HCT116 (cell line): ENCODE data around the gene ATP8A2. TPM values are rescaled to one million over a fixed set of nuclear protein-coding genes. Genes with fewer than 3 reads are reported as not detected.

Source experiments
- ATAC-seq: fragments of 200-7000 bp; cut with Tn5 transposase; 2 replicates; pipeline ENCODE4 v1.9.1; 2020; ENCODE audit warnings: mild to moderate bottlenecking, moderate library complexity
- BruUV-seq: library from RNA; stranded (reverse); fragments of 400-500 nt; replicated peaks from 2 replicates; lab custom pipeline; 2021; lab: Mats Ljungman, UMichigan
- CTCF ChIA-PET: fragments of 300-600 bp; sonication (Branson Sonifier 250); formaldehyde crosslinking; loops from one replicate; lab custom pipeline; 2021; ENCODE audit warnings: antibody characterized with exemption; lab: Charles Lee
- POLR2A ChIA-PET: fragments of 300-600, 350-600 bp; sonication (Branson Sonifier 250); formaldehyde crosslinking; loops from one replicate; lab custom pipeline; 2021; ENCODE audit warnings: antibody characterized with exemption; lab: Charles Lee
- RAD21 ChIA-PET, 2 experiments: fragments of 300-600 bp; sonication (Branson Sonifier 250); formaldehyde crosslinking; loops; one replicate each; lab custom pipeline; 2023; ENCODE audit warnings: low total read pairs in 2 of 2; ENCODE audit not compliant: uncharacterized antibody in 2 of 2, unreplicated experiment in 2 of 2, low non-redundant PET in 1 of 2; lab: Charles Lee
- DNase-seq: peaks from one replicate; pipeline ENCODE4 v3.0.0-alpha.2; 2010; ENCODE audit warnings: low read depth, low spot score
- H2AFZ ChIP-seq: fragments of 200-600 bp; shearing (Covaris generic), sonication (generic); 2 replicates; pipeline ENCODE4 v1.6.1; 2017; ENCODE audit warnings: low read depth, mixed run types, mixed read lengths, antibody characterized with exemption, low read length; ENCODE audit not compliant: poor library complexity, severe bottlenecking
- H3K27ac ChIP-seq: 2 replicates; pipeline ENCODE4 v1.5.1; 2012; ENCODE audit warnings: low read depth, low read length
- H3K27me3 ChIP-seq: fragments of 200-600 bp; sonication (generic); 2 replicates; pipeline ENCODE4 v1.6.1; 2016; ENCODE audit warnings: mixed run types, low read length, mixed read lengths; ENCODE audit not compliant: insufficient read depth
- H3K36me3 ChIP-seq, 2 experiments: fragments of 200-500 bp in 1 of 2; fragments of 200-600 bp in 1 of 2; sonication (Bioruptor generic) in 1 of 2; sonication (generic) in 1 of 2; 2 replicates each; pipeline versions ENCODE4 v1.5.1 to v1.6.1; 2014 to 2016; ENCODE audit warnings: low read length in 2 of 2, inconsistent platforms in 1 of 2, mixed read lengths in 1 of 2, mixed run types in 1 of 2; ENCODE audit not compliant: insufficient read depth in 2 of 2, control insufficient read depth in 1 of 2
- H3K4me1 ChIP-seq, 2 experiments: fragments of 200-600 bp in 1 of 2; sonication (generic) in 1 of 2; 2 replicates each; pipeline versions ENCODE4 v1.5.1 to v1.6.1; 2012 to 2017; ENCODE audit warnings: low read length in 2 of 2, inconsistent platforms in 1 of 2, mild to moderate bottlenecking in 1 of 2, mixed read lengths in 1 of 2, mixed run types in 1 of 2, moderate library complexity in 1 of 2; ENCODE audit not compliant: insufficient read depth in 2 of 2, control insufficient read depth in 1 of 2
- H3K4me2 ChIP-seq: fragments of 200-600 bp; sonication (generic); 2 replicates; pipeline ENCODE4 v1.6.1; 2017; ENCODE audit warnings: mixed run types, low read length, mixed read lengths
- H3K4me3 ChIP-seq, 2 experiments: fragments of 200-600 bp in 1 of 2; sonication (generic) in 1 of 2; replicated peaks in 1 of 2; 2 replicates each; pipeline ENCODE4 v1.5.1; 2011 to 2016; ENCODE audit warnings: low read length in 2 of 2, control low read depth in 1 of 2, low read depth in 1 of 2, mild to moderate bottlenecking in 1 of 2, mixed read lengths in 1 of 2, mixed run types in 1 of 2
- H3K79me2 ChIP-seq: fragments of 200-600 bp; sonication (generic); 2 replicates; pipeline ENCODE4 v1.6.1; 2017; ENCODE audit warnings: mild to moderate bottlenecking, mixed run types, low read length, moderate library complexity, mixed read lengths; ENCODE audit not compliant: insufficient read depth
- H3K9ac ChIP-seq: fragments of 200-600 bp; sonication (generic); 2 replicates; pipeline ENCODE4 v1.6.1; 2016; ENCODE audit warnings: low read length, mixed read lengths
- H3K9me2 ChIP-seq: fragments of 200-600 bp; sonication (generic), shearing (Covaris generic); 2 replicates; pipeline ENCODE4 v1.6.1; 2017; ENCODE audit warnings: mixed run types, mild to moderate bottlenecking, moderate library complexity; ENCODE audit not compliant: insufficient read depth
- H3K9me3 ChIP-seq, 2 experiments: fragments of 200-500 bp in 1 of 2; fragments of 200-600 bp in 1 of 2; sonication (Bioruptor generic) in 1 of 2; sonication (generic) in 1 of 2; 2 replicates each; pipeline ENCODE4 v1.6.1; 2014 to 2017; ENCODE audit warnings: low read length in 2 of 2, mixed read lengths in 2 of 2, inconsistent platforms in 1 of 2, low read depth in 1 of 2, mild to moderate bottlenecking in 1 of 2, mixed run types in 1 of 2, moderate library complexity in 1 of 2; ENCODE audit not compliant: control insufficient read depth in 1 of 2, insufficient read depth in 1 of 2
- H4K20me1 ChIP-seq: fragments of 200-600 bp; sonication (generic), shearing (Covaris generic); 2 replicates; pipeline ENCODE4 v1.6.1; 2017; ENCODE audit warnings: mixed run types, mild to moderate bottlenecking, moderate library complexity; ENCODE audit not compliant: insufficient read depth
- CBX3 ChIP-seq: IDR thresholded peaks from 2 replicates; pipeline ENCODE4 v1.6.1; 2012; ENCODE audit warnings: low read depth
- EZH2phosphoT487 ChIP-seq: fragments of 200-600 bp; IDR thresholded peaks from 2 replicates; pipeline ENCODE4 v1.6.1; 2018; ENCODE audit warnings: antibody characterized with exemption, borderline replicate concordance
- FOSL1 ChIP-seq: IDR thresholded peaks from 2 replicates; pipeline ENCODE4 v1.6.1; 2012; ENCODE audit warnings: low read depth
- POLR2A ChIP-seq: IDR thresholded peaks from 2 replicates; pipeline ENCODE4 v1.7.0; 2011; ENCODE audit warnings: borderline replicate concordance; ENCODE audit not compliant: insufficient read depth, insufficient read length; ENCODE audit errors: extremely low read depth
- RAD21 ChIP-seq: IDR thresholded peaks from 2 replicates; pipeline ENCODE4 v1.6.1; 2012; ENCODE audit warnings: low read depth, mild to moderate bottlenecking
- SIN3A ChIP-seq: IDR thresholded peaks from 2 replicates; pipeline ENCODE4 v1.6.1; 2012; ENCODE audit warnings: low read depth
- SRF ChIP-seq: IDR thresholded peaks from 2 replicates; pipeline ENCODE4 v1.6.1; 2012; ENCODE audit warnings: low read depth
- YY1 ChIP-seq: IDR thresholded peaks from 2 replicates; pipeline ENCODE4 v1.6.1; 2011; ENCODE audit warnings: low read length, low read depth, moderate library complexity, mild to moderate bottlenecking; ENCODE audit not compliant: insufficient replicate concordance; ENCODE audit errors: extremely low read depth
- intact Hi-C: fragments of 100-400 bp; cut with micrococcal nuclease; formaldehyde crosslinking; loops from 2 replicates; pipeline ENCODE4 v1.10.0; 2022
- total RNA-seq: library from RNA; stranded (reverse); gene quantifications from one replicate; pipeline ENCODE4 v1.2.1, GENCODE V29; 2021; ENCODE audit not compliant: unreplicated experiment
- TF ChIP-seq, protein P1 (sequence below): IDR thresholded peaks from 2 replicates; pipeline ENCODE4 v1.6.1; 2011; ENCODE audit warnings: mild to moderate bottlenecking, low read length, moderate library complexity; ENCODE audit not compliant: insufficient replicate concordance; ENCODE audit errors: extremely low read depth

ATP8A2 gene
- total RNA-seq, 1 experiment from 2014 or later: not detected

DNA sequence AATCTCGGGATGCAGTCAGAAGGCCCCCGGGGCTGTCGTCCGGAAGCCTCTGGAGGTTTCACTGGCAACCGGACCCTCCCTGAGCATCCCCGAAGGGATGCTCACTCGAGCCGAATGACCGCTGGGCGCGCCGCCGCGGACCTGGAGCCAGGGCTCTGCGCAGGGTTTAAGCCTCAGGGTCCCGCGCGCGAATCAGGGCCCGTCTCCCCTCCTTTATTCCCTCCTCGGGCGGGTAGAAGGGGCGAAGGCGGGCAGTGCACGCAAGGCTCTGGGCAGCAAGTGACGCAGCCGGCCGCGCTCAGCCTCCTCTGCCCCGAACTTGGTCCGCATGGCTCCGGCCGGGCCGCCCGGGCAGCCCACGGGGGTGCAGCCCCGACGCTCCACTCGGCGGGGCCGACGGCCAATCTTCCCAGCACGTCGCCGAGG is 679.5 kb downstream of the ATP8A2 start:
- Histone ChIP-seq H3K9me3 (no peaks in the 10 kb centered on the region), H3K4me3 (no peak overlapping the region), H4K20me1 (no peaks in the 10 kb centered on the region), H3K4me1 (no peaks in the 10 kb centered on the region), H2AFZ (no peak overlapping the region), H3K4me2 (no peak overlapping the region), H3K9ac (no peak overlapping the region), H3K36me3 (no peaks in the 10 kb centered on the region), H3K9me2 (no peaks in the 10 kb centered on the region), H3K27ac (no peak overlapping the region), H3K79me2 (no peaks in the 10 kb centered on the region), H3K27me3 (peaks cover 40% of the 10 kb centered on the region)
- TF ChIP-seq RAD21 (no peak), SIN3A (no peak), FOSL1 (no peak), CBX3 (no peak), POLR2A (no peak), EZH2phosphoT487 (no peak), SRF (no peak), YY1 (no peak)
- TF ChIP-seq, protein P1, sequence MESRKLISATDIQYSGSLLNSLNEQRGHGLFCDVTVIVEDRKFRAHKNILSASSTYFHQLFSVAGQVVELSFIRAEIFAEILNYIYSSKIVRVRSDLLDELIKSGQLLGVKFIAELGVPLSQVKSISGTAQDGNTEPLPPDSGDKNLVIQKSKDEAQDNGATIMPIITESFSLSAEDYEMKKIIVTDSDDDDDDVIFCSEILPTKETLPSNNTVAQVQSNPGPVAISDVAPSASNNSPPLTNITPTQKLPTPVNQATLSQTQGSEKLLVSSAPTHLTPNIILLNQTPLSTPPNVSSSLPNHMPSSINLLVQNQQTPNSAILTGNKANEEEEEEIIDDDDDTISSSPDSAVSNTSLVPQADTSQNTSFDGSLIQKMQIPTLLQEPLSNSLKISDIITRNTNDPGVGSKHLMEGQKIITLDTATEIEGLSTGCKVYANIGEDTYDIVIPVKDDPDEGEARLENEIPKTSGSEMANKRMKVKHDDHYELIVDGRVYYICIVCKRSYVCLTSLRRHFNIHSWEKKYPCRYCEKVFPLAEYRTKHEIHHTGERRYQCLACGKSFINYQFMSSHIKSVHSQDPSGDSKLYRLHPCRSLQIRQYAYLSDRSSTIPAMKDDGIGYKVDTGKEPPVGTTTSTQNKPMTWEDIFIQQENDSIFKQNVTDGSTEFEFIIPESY: no peak
- BruUV-seq: no TSS peak
- DNase-seq: no peak
- POLR2A ChIA-PET: no interaction called here
- intact Hi-C loops: no loop called here
- CTCF ChIA-PET: no interaction called here
- RAD21 ChIA-PET: no interaction called here
- no peak for ATAC-seq
